ENCODE measurements around the gene MOB3B.

GRCh38 chr9:27528076-27528885, 1.3 kb downstream of the MOB3B start:
- TF ChIP-seq, protein P1, sequence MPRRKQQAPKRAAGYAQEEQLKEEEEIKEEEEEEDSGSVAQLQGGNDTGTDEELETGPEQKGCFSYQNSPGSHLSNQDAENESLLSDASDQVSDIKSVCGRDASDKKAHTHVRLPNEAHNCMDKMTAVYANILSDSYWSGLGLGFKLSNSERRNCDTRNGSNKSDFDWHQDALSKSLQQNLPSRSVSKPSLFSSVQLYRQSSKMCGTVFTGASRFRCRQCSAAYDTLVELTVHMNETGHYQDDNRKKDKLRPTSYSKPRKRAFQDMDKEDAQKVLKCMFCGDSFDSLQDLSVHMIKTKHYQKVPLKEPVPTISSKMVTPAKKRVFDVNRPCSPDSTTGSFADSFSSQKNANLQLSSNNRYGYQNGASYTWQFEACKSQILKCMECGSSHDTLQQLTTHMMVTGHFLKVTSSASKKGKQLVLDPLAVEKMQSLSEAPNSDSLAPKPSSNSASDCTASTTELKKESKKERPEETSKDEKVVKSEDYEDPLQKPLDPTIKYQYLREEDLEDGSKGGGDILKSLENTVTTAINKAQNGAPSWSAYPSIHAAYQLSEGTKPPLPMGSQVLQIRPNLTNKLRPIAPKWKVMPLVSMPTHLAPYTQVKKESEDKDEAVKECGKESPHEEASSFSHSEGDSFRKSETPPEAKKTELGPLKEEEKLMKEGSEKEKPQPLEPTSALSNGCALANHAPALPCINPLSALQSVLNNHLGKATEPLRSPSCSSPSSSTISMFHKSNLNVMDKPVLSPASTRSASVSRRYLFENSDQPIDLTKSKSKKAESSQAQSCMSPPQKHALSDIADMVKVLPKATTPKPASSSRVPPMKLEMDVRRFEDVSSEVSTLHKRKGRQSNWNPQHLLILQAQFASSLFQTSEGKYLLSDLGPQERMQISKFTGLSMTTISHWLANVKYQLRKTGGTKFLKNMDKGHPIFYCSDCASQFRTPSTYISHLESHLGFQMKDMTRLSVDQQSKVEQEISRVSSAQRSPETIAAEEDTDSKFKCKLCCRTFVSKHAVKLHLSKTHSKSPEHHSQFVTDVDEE (CRISPR knock-in tag; IDR thresholded peaks at IDR 0.05): no peak
- TF ChIP-seq CREB5 (CRISPR knock-in tag; IDR thresholded peaks at IDR 0.05; ENCODE audit: low read depth) (no peak), ZFP3 (CRISPR knock-in tag; IDR thresholded peaks at IDR 0.05) (no peak), ZNF565 (CRISPR knock-in tag; conservative IDR thresholded peaks at IDR 0.05; ENCODE audit: low read depth) (no peak), OSR1 (CRISPR knock-in tag; IDR thresholded peaks at IDR 0.05) (no peak)
- TF ChIP-seq, protein P2, sequence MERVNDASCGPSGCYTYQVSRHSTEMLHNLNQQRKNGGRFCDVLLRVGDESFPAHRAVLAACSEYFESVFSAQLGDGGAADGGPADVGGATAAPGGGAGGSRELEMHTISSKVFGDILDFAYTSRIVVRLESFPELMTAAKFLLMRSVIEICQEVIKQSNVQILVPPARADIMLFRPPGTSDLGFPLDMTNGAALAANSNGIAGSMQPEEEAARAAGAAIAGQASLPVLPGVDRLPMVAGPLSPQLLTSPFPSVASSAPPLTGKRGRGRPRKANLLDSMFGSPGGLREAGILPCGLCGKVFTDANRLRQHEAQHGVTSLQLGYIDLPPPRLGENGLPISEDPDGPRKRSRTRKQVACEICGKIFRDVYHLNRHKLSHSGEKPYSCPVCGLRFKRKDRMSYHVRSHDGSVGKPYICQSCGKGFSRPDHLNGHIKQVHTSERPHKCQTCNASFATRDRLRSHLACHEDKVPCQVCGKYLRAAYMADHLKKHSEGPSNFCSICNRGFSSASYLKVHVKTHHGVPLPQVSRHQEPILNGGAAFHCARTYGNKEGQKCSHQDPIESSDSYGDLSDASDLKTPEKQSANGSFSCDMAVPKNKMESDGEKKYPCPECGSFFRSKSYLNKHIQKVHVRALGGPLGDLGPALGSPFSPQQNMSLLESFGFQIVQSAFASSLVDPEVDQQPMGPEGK (CRISPR knock-in tag; IDR thresholded peaks at IDR 0.05; ENCODE audit: borderline replicate concordance): no peak

All from SK-N-SH treated with all-trans-retinoic acid at 6 μM for 48 hours (cell line).